ENCODE measurements around the gene CCL24. TPM values are rescaled to one million over a fixed set of nuclear protein-coding genes. Genes with fewer than 3 reads are reported as not detected.
A peak's percentile ranks its signal among the peaks of the same experiment; 100 is the strongest.
"Not testable (repeated sequence)": the region's sequence is repeated elsewhere in the genome, so short reads cannot be mapped to it uniquely, and the experiment has no call there.

Gene CCL24
- total RNA-seq, 1 donor from 2014 or later, result not detected

GRCh38 chr7:75842836-75843446, 29.3 kb upstream of the CCL24 start:
- H3K27me3 Mint-ChIP-seq (ENCODE audit: low read depth), result no peaks in the 10 kb centered on the region
- peaks cover 16% of the 10 kb centered on the region for H3K4me1 Mint-ChIP-seq
- TF ChIP-seq CTCF (IDR thresholded peaks at IDR 0.05; ENCODE audit: unreplicated experiment), result no peak
- DNase-seq (ENCODE audit: low spot score in 2 of 2, unreplicated experiment in 2 of 2), result no peak
- H3K9me3 Mint-ChIP-seq, result no peaks in the 10 kb centered on the region
- H3K27ac Mint-ChIP-seq, result peak overlapping the region; percentile 84
- H3K36me3 Mint-ChIP-seq, result no peaks in the 10 kb centered on the region
- H3K4me3 Mint-ChIP-seq, result no peak overlapping the region

GRCh38 chr7:75840029-75840428, 26.4 kb upstream of the CCL24 start:
- TF ChIP-seq CTCF (IDR thresholded peaks at IDR 0.05; ENCODE audit: unreplicated experiment), result no peak
- Mint-ChIP-seq H3K4me1 (peaks cover 16% of the 10 kb centered on the region), H3K36me3 (no peaks in the 10 kb centered on the region), H3K4me3 (no peak overlapping the region), H3K27ac (no peak overlapping the region), H3K27me3 (ENCODE audit: low read depth) (peaks cover 3% of the 10 kb centered on the region), H3K9me3 (no peaks in the 10 kb centered on the region)
- no peak for DNase-seq (ENCODE audit: low spot score in 2 of 2, unreplicated experiment in 2 of 2)

GRCh38 chr7:75838281-75838930, 24.8 kb upstream of the CCL24 start:
- not testable (repeated sequence) for H3K9me3 Mint-ChIP-seq; H3K27me3 Mint-ChIP-seq (ENCODE audit: low read depth); H3K4me3 Mint-ChIP-seq; H3K36me3 Mint-ChIP-seq; H3K27ac Mint-ChIP-seq; DNase-seq (ENCODE audit: low spot score in 2 of 2, unreplicated experiment in 2 of 2)
- H3K4me1 Mint-ChIP-seq, result peaks cover 11% of the 10 kb centered on the region

GRCh38 chr7:75836798-75837197, 23.2 kb upstream of the CCL24 start:
- H3K9me3 Mint-ChIP-seq, result no peaks in the 10 kb centered on the region
- H3K4me1 Mint-ChIP-seq, result no peaks in the 10 kb centered on the region
- H3K36me3 Mint-ChIP-seq, result no peaks in the 10 kb centered on the region
- no peak for TF ChIP-seq CTCF (IDR thresholded peaks at IDR 0.05; ENCODE audit: unreplicated experiment)
- H3K4me3 Mint-ChIP-seq, result no peak overlapping the region
- no peak for DNase-seq (ENCODE audit: low spot score in 2 of 2, unreplicated experiment in 2 of 2)
- peaks cover 3% of the 10 kb centered on the region for H3K27me3 Mint-ChIP-seq (ENCODE audit: low read depth)
- H3K27ac Mint-ChIP-seq, result no peak overlapping the region

GRCh38 chr7:75835688-75836285, 22.2 kb upstream of the CCL24 start:
- peaks cover 3% of the 10 kb centered on the region for H3K27me3 Mint-ChIP-seq (ENCODE audit: low read depth)
- no peaks in the 10 kb centered on the region for H3K36me3 Mint-ChIP-seq
- no peak overlapping the region for H3K27ac Mint-ChIP-seq
- no peak for DNase-seq (ENCODE audit: low spot score in 2 of 2, unreplicated experiment in 2 of 2)
- H3K4me3 Mint-ChIP-seq, result peak overlapping the region; percentile 10
- TF ChIP-seq CTCF (IDR thresholded peaks at IDR 0.05; ENCODE audit: unreplicated experiment), result no peak
- H3K4me1 Mint-ChIP-seq, result no peaks in the 10 kb centered on the region
- H3K9me3 Mint-ChIP-seq, result no peaks in the 10 kb centered on the region

- H3K27ac Mint-ChIP-seq; H3K4me3 Mint-ChIP-seq; H3K4me1 Mint-ChIP-seq; H3K36me3 Mint-ChIP-seq; DNase-seq (ENCODE audit: low spot score in 2 of 2, unreplicated experiment in 2 of 2); H3K27me3 Mint-ChIP-seq (ENCODE audit: low read depth); H3K9me3 Mint-ChIP-seq: not testable (repeated sequence)
These were observed 20.1 kb upstream of the CCL24 start for GRCh38 chr7:75833662-75834061.
